Mesothelial cell of epicardium (in vitro differentiated cells): ENCODE measurements around the gene ASCC1. TPM values are rescaled to one million over a fixed set of nuclear protein-coding genes. Genes with fewer than 3 reads are reported as not detected.

Source experiments
- DNase-seq, 2 experiments: peaks; one replicate each; pipeline ENCODE4 v3.0.0; 2021; ENCODE audit warnings: low spot score in 2 of 2; ENCODE audit not compliant: unreplicated experiment in 2 of 2
- H3K27ac Mint-ChIP-seq: 2 replicates; pipeline ENCODE4 v1.8.0; 2021; ENCODE audit warnings: mixed read lengths
- H3K27me3 Mint-ChIP-seq: 2 replicates; pipeline ENCODE4 v1.8.0; 2021; ENCODE audit warnings: low read depth, mixed read lengths
- H3K36me3 Mint-ChIP-seq: 2 replicates; pipeline ENCODE4 v1.8.0; 2021; ENCODE audit warnings: mixed read lengths
- H3K4me1 Mint-ChIP-seq: 2 replicates; pipeline ENCODE4 v1.8.0; 2021; ENCODE audit warnings: mixed read lengths
- H3K4me3 Mint-ChIP-seq: 2 replicates; pipeline ENCODE4 v1.8.0; 2021; ENCODE audit warnings: mild to moderate bottlenecking, moderate library complexity, mixed read lengths
- H3K9me3 Mint-ChIP-seq: 2 replicates; pipeline ENCODE4 v1.8.0; 2021; ENCODE audit warnings: mixed read lengths
- total RNA-seq: library from RNA; stranded (reverse); gene quantifications from 3 replicates; pipeline ENCODE4 v1.2.1, GENCODE V29; 2021
- TF ChIP-seq, protein P1 (sequence below): fragments of 200-600 bp; sonication (generic); IDR thresholded peaks from one replicate; pipeline ENCODE4 v1.5.0; 2021; ENCODE audit warnings: antibody characterized with exemption; ENCODE audit not compliant: unreplicated experiment

ASCC1 gene
- total RNA-seq, 1 donor from 2014 or later = 36.6 TPM

DNA sequence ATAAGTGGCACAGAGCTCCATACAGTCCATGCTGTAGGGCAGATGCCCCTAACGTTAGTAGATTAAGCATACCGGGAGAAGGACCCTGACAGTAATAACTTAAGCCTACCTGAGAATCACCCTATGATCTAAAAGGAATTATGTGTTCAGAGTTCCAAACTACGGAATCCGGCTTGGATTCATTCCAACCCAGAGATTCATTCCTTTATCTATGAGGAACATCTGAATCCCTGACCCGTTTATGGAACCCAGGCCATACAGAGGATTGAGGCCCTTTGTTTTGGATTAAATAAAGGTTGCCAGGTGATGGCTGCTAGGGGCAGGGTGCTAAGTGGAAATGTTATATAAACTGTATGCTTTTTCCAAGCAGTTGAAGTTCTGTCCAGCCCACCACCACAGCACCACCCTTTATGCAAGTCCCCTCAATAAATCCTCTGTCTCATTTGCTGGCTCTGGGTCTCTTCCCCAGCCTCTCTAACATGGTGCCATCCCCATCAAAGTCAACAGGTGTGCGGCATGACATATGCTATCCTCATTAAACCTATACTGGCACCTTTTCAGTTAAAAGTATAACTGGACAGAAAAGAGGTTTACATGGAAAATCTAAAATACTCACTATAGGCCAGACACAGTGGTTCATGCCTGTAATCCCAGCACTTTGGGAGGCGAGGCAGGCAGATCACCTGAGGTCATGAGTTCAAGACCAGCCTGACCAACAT is 9.4 kb downstream of the ASCC1 start:
- no peak overlapping the region for H3K27ac Mint-ChIP-seq

DNA sequence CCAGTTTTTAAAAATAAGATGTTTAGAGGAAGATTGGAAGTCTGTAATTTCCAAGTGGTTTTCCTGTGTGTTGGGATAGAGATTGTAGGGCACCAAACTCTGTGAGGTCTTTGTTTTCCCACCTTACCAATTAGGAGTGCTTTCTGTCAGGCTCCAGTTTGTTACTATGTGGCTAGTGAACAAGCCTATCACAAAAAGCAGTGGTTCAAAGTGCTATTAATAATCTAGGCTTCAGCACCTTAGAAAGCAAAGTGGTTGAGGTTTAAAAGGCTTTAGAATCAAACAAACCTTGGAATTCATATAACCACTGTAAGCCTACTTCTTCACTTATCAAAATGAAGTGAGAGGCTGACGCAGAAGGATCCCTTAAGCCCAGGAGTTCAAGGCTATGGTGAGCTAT is 11.4 kb downstream of the ASCC1 start:
- Mint-ChIP-seq H3K27ac (no peak overlapping the region), H3K27me3 (no peaks in the 10 kb centered on the region), H3K4me3 (no peak overlapping the region), H3K9me3 (no peaks in the 10 kb centered on the region), H3K4me1 (no peaks in the 10 kb centered on the region), H3K36me3 (peaks cover 19% of the 10 kb centered on the region)
- no peak for DNase-seq
- TF ChIP-seq, protein P1, sequence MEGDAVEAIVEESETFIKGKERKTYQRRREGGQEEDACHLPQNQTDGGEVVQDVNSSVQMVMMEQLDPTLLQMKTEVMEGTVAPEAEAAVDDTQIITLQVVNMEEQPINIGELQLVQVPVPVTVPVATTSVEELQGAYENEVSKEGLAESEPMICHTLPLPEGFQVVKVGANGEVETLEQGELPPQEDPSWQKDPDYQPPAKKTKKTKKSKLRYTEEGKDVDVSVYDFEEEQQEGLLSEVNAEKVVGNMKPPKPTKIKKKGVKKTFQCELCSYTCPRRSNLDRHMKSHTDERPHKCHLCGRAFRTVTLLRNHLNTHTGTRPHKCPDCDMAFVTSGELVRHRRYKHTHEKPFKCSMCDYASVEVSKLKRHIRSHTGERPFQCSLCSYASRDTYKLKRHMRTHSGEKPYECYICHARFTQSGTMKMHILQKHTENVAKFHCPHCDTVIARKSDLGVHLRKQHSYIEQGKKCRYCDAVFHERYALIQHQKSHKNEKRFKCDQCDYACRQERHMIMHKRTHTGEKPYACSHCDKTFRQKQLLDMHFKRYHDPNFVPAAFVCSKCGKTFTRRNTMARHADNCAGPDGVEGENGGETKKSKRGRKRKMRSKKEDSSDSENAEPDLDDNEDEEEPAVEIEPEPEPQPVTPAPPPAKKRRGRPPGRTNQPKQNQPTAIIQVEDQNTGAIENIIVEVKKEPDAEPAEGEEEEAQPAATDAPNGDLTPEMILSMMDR = no peak

More for the DNA sequence above, 9.4 kb downstream of the ASCC1 start:
- H3K9me3 Mint-ChIP-seq = no peaks in the 10 kb centered on the region
- TF ChIP-seq, protein P1 = no peak
- peaks cover 21% of the 10 kb centered on the region for H3K36me3 Mint-ChIP-seq
- H3K27me3 Mint-ChIP-seq = no peaks in the 10 kb centered on the region
- H3K4me3 Mint-ChIP-seq = no peak overlapping the region
- no peaks in the 10 kb centered on the region for H3K4me1 Mint-ChIP-seq
- DNase-seq = no peak

DNA sequence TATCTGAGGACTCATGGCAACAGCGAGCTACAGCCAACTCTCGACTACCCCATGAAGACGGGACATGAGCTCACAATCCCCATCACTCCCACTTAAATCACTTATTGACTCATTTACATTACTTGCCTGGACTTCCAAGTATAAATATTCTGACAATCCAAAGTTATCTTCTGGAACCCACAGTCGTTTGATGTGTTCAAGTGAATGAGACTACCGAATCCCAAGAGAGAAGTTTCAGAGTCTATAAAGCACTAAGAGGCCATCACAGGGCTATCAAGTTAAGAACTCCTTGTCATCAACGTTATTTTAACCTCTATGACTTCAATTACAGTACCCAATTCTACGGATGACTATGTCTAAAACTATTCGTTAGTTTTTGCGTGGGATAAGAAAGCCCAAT is 11.8 kb downstream of the ASCC1 start:
- TF ChIP-seq, protein P1 = no peak
- no peak for DNase-seq
- Mint-ChIP-seq H3K36me3 (peaks cover 22% of the 10 kb centered on the region), H3K27me3 (no peaks in the 10 kb centered on the region), H3K27ac (no peak overlapping the region), H3K4me3 (no peak overlapping the region), H3K4me1 (no peaks in the 10 kb centered on the region), H3K9me3 (no peaks in the 10 kb centered on the region)

DNA sequence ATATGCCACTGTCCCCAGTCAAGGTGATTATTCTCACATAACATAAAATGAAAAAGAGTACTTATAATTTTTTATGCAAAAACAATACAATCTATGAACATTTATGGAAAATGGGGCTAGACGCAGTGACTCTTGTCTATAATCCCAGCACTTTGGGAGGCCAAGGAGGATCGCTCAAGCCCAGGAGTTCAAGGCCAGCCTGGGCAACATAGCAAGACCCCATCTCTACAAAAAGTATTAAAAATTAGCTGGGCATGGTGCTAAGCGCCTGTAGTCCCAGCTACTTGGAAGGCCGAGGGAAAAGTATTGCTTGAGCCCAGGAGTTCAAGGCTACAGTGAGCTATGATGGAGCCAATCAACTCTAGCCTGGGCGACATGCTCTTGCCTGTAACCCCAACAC is 14.8 kb downstream of the ASCC1 start:
- Mint-ChIP-seq H3K27ac (no peak overlapping the region), H3K36me3 (peaks cover 19% of the 10 kb centered on the region)
- no peak for DNase-seq

DNA sequence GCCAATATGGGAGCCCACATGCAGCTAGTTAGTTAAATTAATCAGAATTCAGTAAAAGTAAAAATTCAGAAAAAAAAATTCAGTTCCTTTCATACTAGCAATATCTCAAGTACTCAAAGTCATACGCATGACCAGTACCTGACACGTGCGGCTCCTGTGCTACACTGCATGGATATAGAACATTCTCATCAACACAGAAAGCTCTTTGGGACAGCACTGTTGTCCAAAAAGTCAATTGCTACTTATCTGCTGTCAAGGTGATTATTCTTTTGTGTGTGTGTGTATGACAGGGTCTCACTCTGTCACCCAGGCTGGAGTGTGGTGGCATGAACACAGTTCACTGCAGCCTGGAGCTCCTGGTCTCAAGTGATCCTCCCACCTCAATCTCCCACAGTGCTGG is 15.2 kb downstream of the ASCC1 start:
- no peak overlapping the region for H3K27ac Mint-ChIP-seq
- no peak overlapping the region for H3K4me3 Mint-ChIP-seq
- TF ChIP-seq, protein P1 = no peak
- peaks cover 20% of the 10 kb centered on the region for H3K36me3 Mint-ChIP-seq
- H3K27me3 Mint-ChIP-seq = no peaks in the 10 kb centered on the region
- H3K9me3 Mint-ChIP-seq = no peaks in the 10 kb centered on the region
- H3K4me1 Mint-ChIP-seq = no peaks in the 10 kb centered on the region
- no peak for DNase-seq

More for the DNA sequence above, 14.8 kb downstream of the ASCC1 start:
- Mint-ChIP-seq H3K4me1 (no peaks in the 10 kb centered on the region), H3K27me3 (no peaks in the 10 kb centered on the region), H3K4me3 (no peak overlapping the region), H3K9me3 (no peaks in the 10 kb centered on the region)
- TF ChIP-seq, protein P1 = no peak
